ENCODE data around the gene SLC35A5.

Gene SLC35A5

DNA sequence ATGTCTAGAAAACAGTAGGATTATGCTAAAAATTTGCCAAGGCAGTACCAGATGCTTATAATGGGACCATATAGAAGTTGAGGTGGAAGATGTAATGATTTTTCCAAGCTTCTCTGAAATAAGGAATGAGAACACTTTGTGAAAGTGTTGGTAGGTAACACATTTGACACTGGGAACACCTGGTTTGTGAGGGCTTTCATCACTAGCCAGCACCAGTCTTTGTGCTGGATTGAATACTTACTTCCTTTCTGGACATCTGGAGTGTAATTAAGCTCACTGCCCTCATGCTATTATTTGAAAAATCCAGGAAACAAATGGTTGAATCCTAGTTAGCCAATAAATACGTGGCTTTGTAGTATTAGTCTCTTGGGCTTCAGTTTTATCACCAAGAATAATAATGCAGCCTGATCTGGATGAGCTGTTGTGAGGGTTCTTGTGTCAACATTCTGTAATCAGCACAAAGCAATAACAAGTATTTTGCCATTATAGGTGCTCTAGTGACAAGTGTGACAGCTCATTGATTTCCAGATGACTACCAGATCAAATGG lies 66.1 kb downstream of the SLC35A5 start:
- Histone ChIP-seq H3K36me3 (ENCODE audit: insufficient read depth, low read length) (no peaks in the 10 kb centered on the region), H3K4me3 (ENCODE audit: low read depth in 1 of 2, low read length in 2 of 2) (no peak overlapping the region), H3K27me3 (ENCODE audit: control insufficient read depth in 1 of 2, insufficient read depth in 2 of 2, low read length in 2 of 2) (no peaks in the 10 kb centered on the region), H3K27ac (ENCODE audit: low read depth, low read length) (peak overlapping the region; percentile 27), H3K9me3 (ENCODE audit: low read length) (no peaks in the 10 kb centered on the region), H3K9ac (ENCODE audit: low read length) (no peak overlapping the region), H3K4me1 (ENCODE audit: insufficient read depth, low read length) (peaks cover 53% of the 10 kb centered on the region)

DNA sequence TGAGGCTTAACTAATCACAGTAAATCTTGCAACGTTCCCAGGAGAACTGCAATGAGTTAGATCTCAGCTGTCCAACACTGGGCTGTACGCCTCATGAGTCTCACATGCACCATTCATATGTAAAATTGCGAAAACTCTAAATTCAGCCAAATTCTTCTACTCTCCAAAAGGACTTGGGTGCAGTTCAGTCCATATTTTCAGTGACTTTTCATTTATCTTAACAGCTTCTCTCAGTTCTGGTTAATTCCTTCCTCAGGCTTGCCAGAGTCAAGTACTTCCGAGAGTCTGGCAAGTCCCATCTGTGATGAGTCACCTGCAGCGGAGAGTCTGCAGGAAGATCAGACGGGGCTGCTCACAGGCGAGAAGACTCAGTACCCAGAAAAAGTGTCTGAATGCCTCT lies 67.6 kb downstream of the SLC35A5 start:
- Histone ChIP-seq H3K27me3 (ENCODE audit: control insufficient read depth in 1 of 2, insufficient read depth in 2 of 2, low read length in 2 of 2) (no peaks in the 10 kb centered on the region), H3K36me3 (ENCODE audit: insufficient read depth, low read length) (no peaks in the 10 kb centered on the region), H3K9me3 (ENCODE audit: low read length) (no peaks in the 10 kb centered on the region), H3K9ac (ENCODE audit: low read length) (no peak overlapping the region), H3K4me3 (ENCODE audit: low read depth in 1 of 2, low read length in 2 of 2) (no peak overlapping the region), H3K27ac (ENCODE audit: low read depth, low read length) (peak overlapping the region; percentile 68), H3K4me1 (ENCODE audit: insufficient read depth, low read length) (peaks cover 63% of the 10 kb centered on the region)

DNA sequence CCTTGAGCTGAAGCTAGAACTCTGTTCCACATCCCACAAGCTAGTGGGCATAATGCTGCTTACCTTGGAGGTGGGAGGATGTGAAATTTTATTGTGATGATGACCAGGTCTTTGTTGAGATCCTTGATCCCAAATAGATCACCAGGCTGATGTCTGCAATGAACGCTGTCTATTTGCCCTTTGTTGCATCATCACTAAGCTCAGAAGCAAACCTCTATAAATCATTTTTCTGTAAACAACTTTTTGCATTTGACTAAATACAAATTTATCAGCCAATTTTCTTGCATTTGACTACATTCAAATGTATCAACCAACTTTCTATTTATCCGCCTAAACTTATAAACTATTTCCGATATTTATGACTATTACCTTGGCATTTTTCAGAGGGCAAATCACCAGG lies 69.4 kb downstream of the SLC35A5 start:
- Histone ChIP-seq H3K36me3 (ENCODE audit: insufficient read depth, low read length) (no peaks in the 10 kb centered on the region), H3K9ac (ENCODE audit: low read length) (no peak overlapping the region), H3K4me3 (ENCODE audit: low read depth in 1 of 2, low read length in 2 of 2) (no peak overlapping the region), H3K4me1 (ENCODE audit: insufficient read depth, low read length) (peaks cover 82% of the 10 kb centered on the region), H3K27ac (ENCODE audit: low read depth, low read length) (no peak overlapping the region), H3K27me3 (ENCODE audit: control insufficient read depth in 1 of 2, insufficient read depth in 2 of 2, low read length in 2 of 2) (no peaks in the 10 kb centered on the region), H3K9me3 (ENCODE audit: low read length) (no peaks in the 10 kb centered on the region)

DNA sequence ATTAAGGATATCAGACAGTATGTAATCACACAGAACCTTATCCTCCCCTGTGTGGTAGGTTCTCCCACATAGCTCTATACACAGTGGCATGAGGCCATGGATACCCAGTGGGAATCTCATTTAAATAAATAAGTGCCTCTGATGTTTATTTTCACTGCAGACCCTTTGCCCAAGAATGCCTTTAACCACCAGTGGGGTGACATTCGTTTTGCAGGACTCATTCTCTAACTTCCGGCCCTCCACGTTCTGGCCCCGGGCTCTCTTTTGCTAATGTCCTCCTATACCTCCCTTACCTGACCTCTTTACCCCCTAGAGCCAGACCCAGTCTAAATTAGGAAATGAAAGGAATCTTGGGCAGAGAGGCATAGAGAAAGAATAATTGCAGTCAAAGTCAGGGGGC lies 70.8 kb downstream of the SLC35A5 start:
- Histone ChIP-seq H3K4me3 (ENCODE audit: low read depth in 1 of 2, low read length in 2 of 2) (peak overlapping the region in 1 of 2 donors; percentile 7), H3K9me3 (ENCODE audit: low read length) (no peaks in the 10 kb centered on the region), H3K27me3 (ENCODE audit: control insufficient read depth in 1 of 2, insufficient read depth in 2 of 2, low read length in 2 of 2) (no peaks in the 10 kb centered on the region), H3K27ac (ENCODE audit: low read depth, low read length) (peak overlapping the region; percentile 50), H3K9ac (ENCODE audit: low read length) (no peak overlapping the region), H3K4me1 (ENCODE audit: insufficient read depth, low read length) (peaks cover 89% of the 10 kb centered on the region), H3K36me3 (ENCODE audit: insufficient read depth, low read length) (no peaks in the 10 kb centered on the region)

DNA sequence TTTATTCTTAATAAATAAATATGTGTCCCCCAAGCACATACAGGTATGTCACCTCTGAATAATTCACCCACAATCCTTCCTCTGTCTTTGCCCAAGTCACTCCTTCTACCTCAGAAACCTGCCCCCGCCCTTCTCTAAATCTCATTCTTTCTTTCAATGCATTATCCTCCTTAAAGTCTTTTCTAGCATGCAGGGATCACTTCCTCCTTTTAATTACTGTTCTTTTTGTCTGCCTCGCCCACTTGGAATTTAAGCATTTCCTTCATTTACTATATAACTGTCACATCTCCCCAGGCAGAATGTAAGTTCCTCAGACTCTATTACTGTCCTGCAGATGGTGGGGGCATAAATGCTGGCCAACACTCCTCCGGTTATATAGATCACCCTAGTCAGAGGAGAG lies 71.3 kb downstream of the SLC35A5 start:
- H3K4me1 ChIP-seq (ENCODE audit: insufficient read depth, low read length), result peaks cover 94% of the 10 kb centered on the region
- H3K4me3 ChIP-seq (ENCODE audit: low read depth in 1 of 2, low read length in 2 of 2), result peak overlapping the region in 1 of 2 donors; percentile 26

DNA sequence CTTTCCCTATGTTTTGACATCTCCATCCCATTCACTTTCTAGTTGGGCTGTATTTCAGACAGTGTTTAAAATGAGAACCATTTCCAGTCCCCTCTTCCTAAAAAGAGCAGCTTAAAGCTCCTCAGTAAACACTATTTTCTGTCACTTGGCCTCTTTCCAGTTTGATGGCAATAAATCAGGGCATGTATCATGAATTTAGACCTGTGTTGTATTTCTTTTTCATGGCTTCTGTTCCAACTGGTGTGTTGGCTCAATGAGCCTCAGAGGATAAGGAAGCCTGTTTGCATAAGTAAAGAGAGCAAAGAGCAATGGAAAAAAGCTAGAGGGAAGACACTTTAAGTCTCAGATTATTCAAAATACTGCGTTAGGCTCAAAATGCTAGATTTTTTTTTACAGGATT lies 71.9 kb downstream of the SLC35A5 start:
- Histone ChIP-seq H3K4me3 (ENCODE audit: low read depth in 1 of 2, low read length in 2 of 2) (peak overlapping the region in 1 of 2 donors; percentile 26), H3K36me3 (ENCODE audit: insufficient read depth, low read length) (no peaks in the 10 kb centered on the region), H3K9ac (ENCODE audit: low read length) (no peak overlapping the region), H3K4me1 (ENCODE audit: insufficient read depth, low read length) (peaks cover 95% of the 10 kb centered on the region), H3K27me3 (ENCODE audit: control insufficient read depth in 1 of 2, insufficient read depth in 2 of 2, low read length in 2 of 2) (no peaks in the 10 kb centered on the region), H3K9me3 (ENCODE audit: low read length) (no peaks in the 10 kb centered on the region), H3K27ac (ENCODE audit: low read depth, low read length) (peak overlapping the region; percentile 50)

More for the DNA sequence above, 71.3 kb downstream of the SLC35A5 start:
- H3K36me3 ChIP-seq (ENCODE audit: insufficient read depth, low read length), result no peaks in the 10 kb centered on the region
- peak overlapping the region; percentile 50 for H3K27ac ChIP-seq (ENCODE audit: low read depth, low read length)
- H3K9ac ChIP-seq (ENCODE audit: low read length), result no peak overlapping the region
- H3K27me3 ChIP-seq (ENCODE audit: control insufficient read depth in 1 of 2, insufficient read depth in 2 of 2, low read length in 2 of 2), result no peaks in the 10 kb centered on the region
- H3K9me3 ChIP-seq (ENCODE audit: low read length), result no peaks in the 10 kb centered on the region

DNA sequence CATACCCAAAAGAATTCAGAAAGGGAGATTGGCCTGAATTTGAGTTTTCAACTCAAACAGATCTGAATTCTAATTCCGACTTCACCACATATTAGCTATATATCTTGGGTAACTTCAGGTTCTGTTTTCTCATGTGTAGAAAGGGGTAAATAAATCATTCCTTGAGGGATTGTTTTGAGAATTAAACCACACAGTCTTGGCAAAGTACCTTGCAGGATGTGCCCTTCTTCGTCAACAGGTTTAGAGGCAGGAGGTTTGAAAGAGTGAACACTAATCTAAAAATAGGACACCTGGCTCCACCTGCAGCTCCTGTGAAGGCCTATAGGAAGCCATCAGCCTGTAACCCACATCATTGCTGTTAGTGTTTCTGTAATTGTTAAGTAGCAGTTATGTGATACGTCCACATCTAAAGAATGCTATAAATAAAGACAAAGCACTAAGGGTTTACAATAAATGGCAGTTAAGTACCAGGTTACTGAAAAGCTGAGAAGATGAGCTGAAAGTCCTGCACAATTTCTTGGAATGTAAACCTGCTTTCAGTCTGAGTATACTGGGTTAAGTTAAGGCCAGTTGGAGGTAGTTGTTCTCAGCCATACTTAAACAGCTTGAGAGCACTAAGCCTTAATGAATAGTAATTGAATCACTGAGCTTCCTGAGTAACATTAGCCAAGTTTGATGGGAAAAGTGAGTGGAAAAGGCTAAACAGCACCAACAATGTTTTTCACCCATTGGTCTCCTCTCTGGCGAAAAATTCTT lies 73.1 kb downstream of the SLC35A5 start:
- Histone ChIP-seq H3K27me3 (ENCODE audit: control insufficient read depth in 1 of 2, insufficient read depth in 2 of 2, low read length in 2 of 2) (no peaks in the 10 kb centered on the region), H3K27ac (ENCODE audit: low read depth, low read length) (peak overlapping the region; percentile 93), H3K4me3 (ENCODE audit: low read depth in 1 of 2, low read length in 2 of 2) (peak overlapping the region in 1 of 2 donors; percentile 39), H3K9me3 (ENCODE audit: low read length) (no peaks in the 10 kb centered on the region), H3K4me1 (ENCODE audit: insufficient read depth, low read length) (peaks cover 96% of the 10 kb centered on the region), H3K9ac (ENCODE audit: low read length) (peak overlapping the region; percentile 13), H3K36me3 (ENCODE audit: insufficient read depth, low read length) (no peaks in the 10 kb centered on the region)
